ENCODE measurements around the gene FRMD7. TPM values are rescaled to one million over a fixed set of nuclear protein-coding genes. Genes with fewer than 3 reads are reported as not detected.

The FRMD7 gene
- total and polyA plus RNA-seq, 10 of the 15 experiments (the other 5 are each of a cell fraction or from before 2014, with no cell fraction given), result 0.03 to 0.94 TPM; not detected in 8

GRCh38 chrX:132114607-132115006 is 13.2 kb downstream of the FRMD7 start:
- H2AFZ ChIP-seq (ENCODE audit: control insufficient read depth, low read depth, low read length), result no peak overlapping the region
- H3K27me3 ChIP-seq (replicated peaks in 1 of 2; ENCODE audit: control insufficient read depth in 2 of 2, insufficient read depth in 2 of 2, low read length in 1 of 2), result no peaks in the 10 kb centered on the region
- CTCF ChIA-PET, result interaction anchor here (0.9 kb wide), 1 partner anchor 273 kb away, joined by 3 read pairs; no protein-coding TSS in a partner anchor
- TF ChIP-seq NFIC (IDR thresholded peaks at IDR 0.05; ENCODE audit: low read depth, low read length) (no peak), MXI1 (IDR thresholded peaks at IDR 0.05; ENCODE audit: low read depth, low read length) (no peak), RCOR1 (conservative IDR thresholded peaks at IDR 0.05; ENCODE audit: low read depth, low read length) (no peak), HDAC6 (IDR thresholded peaks at IDR 0.05; ENCODE audit: unreplicated experiment) (no peak), HCFC1 (IDR thresholded peaks at IDR 0.05; ENCODE audit: low read length) (no peak), TARDBP (IDR thresholded peaks at IDR 0.05; ENCODE audit: borderline replicate concordance) (no peak), KDM1A (IDR thresholded peaks at IDR 0.05; ENCODE audit: borderline replicate concordance) (no peak), ZBTB40 (IDR thresholded peaks at IDR 0.05; ENCODE audit: borderline replicate concordance) (no peak), YBX1 (IDR thresholded peaks at IDR 0.05) (no peak), BCL11A (IDR thresholded peaks at IDR 0.05; ENCODE audit: low read depth, low read length) (no peak), EZH2 (IDR thresholded peaks at IDR 0.05; ENCODE audit: borderline replicate concordance, control insufficient read depth, low read depth, low read length) (no peak), GATAD2B (conservative IDR thresholded peaks at IDR 0.05; ENCODE audit: low read depth) (no peak), NFYB (IDR thresholded peaks at IDR 0.05; ENCODE audit: insufficient read depth, low read depth, low read length) (no peak)
- in situ Hi-C loops (cut with MboI), result no loop called here
- DNase-seq (ENCODE audit: low read depth, low spot score) (no peak), FAIRE-seq (no peak), ATAC-seq (no peak)
- BruUV-seq (replicated peaks), result no TSS peak
- H3K79me2 ChIP-seq (ENCODE audit: control insufficient read depth, insufficient read depth, low read length), result no peaks in the 10 kb centered on the region
- no peaks in the 10 kb centered on the region for H3K36me3 ChIP-seq (ENCODE audit: control insufficient read depth in 2 of 2, insufficient read depth in 2 of 2, low read length in 1 of 2)
- no peaks in the 10 kb centered on the region for H4K20me1 ChIP-seq (ENCODE audit: control insufficient read depth, insufficient read depth)
- SMC1A ChIA-PET (ENCODE audit: uncharacterized antibody, unreplicated experiment), result no interaction called here
- no peak overlapping the region for H3K27ac ChIP-seq (ENCODE audit: control insufficient read depth, insufficient read depth)
- RAD21 ChIA-PET (ENCODE audit: unreplicated experiment), result no interaction called here
- no peaks in the 10 kb centered on the region for H3K4me1 ChIP-seq (ENCODE audit: control insufficient read depth, insufficient read depth, low read length)
- intact Hi-C loops (cut with micrococcal nuclease; ENCODE audit: unreplicated experiment), result loop anchor here (5.0 kb wide), 1 partner anchor 47 kb away; no protein-coding TSS in a partner anchor
- H3K4me2 ChIP-seq (ENCODE audit: control insufficient read depth, insufficient read depth), result no peak overlapping the region
- H3K9ac ChIP-seq (ENCODE audit: control insufficient read depth, insufficient read depth, low read length), result no peak overlapping the region
- no peaks in the 10 kb centered on the region for H3K9me3 ChIP-seq (replicated peaks; ENCODE audit: control insufficient read depth, insufficient read depth, low read length)
- POLR2A ChIA-PET, result no interaction called here
- H3K4me3 ChIP-seq, result no peak overlapping the region
